Measurements from ENCODE around the gene TMEM131L. TPM values are rescaled to one million over a fixed set of nuclear protein-coding genes. Genes with fewer than 3 reads are reported as not detected.
"Not testable (repeated sequence)": the region's sequence is repeated elsewhere in the genome, so short reads cannot be mapped to it uniquely, and the experiment has no call there.

Gene TMEM131L
- total RNA-seq, 1 donor from 2014 or later, result 29.8 TPM

DNA sequence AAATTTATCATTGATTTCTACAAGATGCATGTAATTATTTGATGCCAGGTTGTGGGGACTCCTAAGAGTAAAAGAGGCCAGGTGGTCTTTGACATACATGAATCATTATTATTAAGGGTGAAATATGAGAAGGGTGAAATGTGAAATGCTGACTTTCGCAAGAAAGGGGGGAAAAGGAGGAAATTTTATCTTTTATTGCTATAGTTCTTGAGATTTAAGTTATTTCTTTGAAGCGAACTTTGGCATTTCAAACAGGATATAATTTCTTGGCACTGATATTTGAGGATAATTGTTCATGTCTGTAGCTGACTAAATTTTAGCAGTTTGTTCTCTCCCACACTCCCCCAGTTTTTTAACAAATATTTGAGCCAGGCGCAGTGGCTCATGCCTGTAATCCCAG is 80.1 kb downstream of the TMEM131L start:
- no peak for TF ChIP-seq CTCF (IDR thresholded peaks at IDR 0.05; ENCODE audit: unreplicated experiment)
- H3K27ac Mint-ChIP-seq (ENCODE audit: unreplicated experiment), result no peak overlapping the region
- H3K36me3 Mint-ChIP-seq (ENCODE audit: low read depth, unreplicated experiment), result peaks cover 4% of the 10 kb centered on the region
- H3K4me1 Mint-ChIP-seq (ENCODE audit: unreplicated experiment), result peaks cover 6% of the 10 kb centered on the region
- DNase-seq (ENCODE audit: low spot score), result no peak
- no peak overlapping the region for H3K4me3 Mint-ChIP-seq (ENCODE audit: unreplicated experiment)
- no peaks in the 10 kb centered on the region for H3K9me3 Mint-ChIP-seq (ENCODE audit: unreplicated experiment)
- peaks cover 2% of the 10 kb centered on the region for H3K27me3 Mint-ChIP-seq (ENCODE audit: unreplicated experiment)

GRCh38 chr4:153547520-153547919 is 81.4 kb downstream of the TMEM131L start:
- H3K4me3 Mint-ChIP-seq (ENCODE audit: unreplicated experiment), result no peak overlapping the region
- H3K4me1 Mint-ChIP-seq (ENCODE audit: unreplicated experiment), result peaks cover 3% of the 10 kb centered on the region
- no peak overlapping the region for H3K27ac Mint-ChIP-seq (ENCODE audit: unreplicated experiment)
- DNase-seq (ENCODE audit: low spot score), result no peak
- H3K36me3 Mint-ChIP-seq (ENCODE audit: low read depth, unreplicated experiment), result no peaks in the 10 kb centered on the region
- peaks cover 2% of the 10 kb centered on the region for H3K27me3 Mint-ChIP-seq (ENCODE audit: unreplicated experiment)
- TF ChIP-seq CTCF (IDR thresholded peaks at IDR 0.05; ENCODE audit: unreplicated experiment), result no peak
- no peaks in the 10 kb centered on the region for H3K9me3 Mint-ChIP-seq (ENCODE audit: unreplicated experiment)

GRCh38 chr4:153548907-153549306 is 82.7 kb downstream of the TMEM131L start:
- H3K4me1 Mint-ChIP-seq (ENCODE audit: unreplicated experiment); H3K36me3 Mint-ChIP-seq (ENCODE audit: low read depth, unreplicated experiment); H3K4me3 Mint-ChIP-seq (ENCODE audit: unreplicated experiment); DNase-seq (ENCODE audit: low spot score); H3K9me3 Mint-ChIP-seq (ENCODE audit: unreplicated experiment); H3K27me3 Mint-ChIP-seq (ENCODE audit: unreplicated experiment); H3K27ac Mint-ChIP-seq (ENCODE audit: unreplicated experiment): not testable (repeated sequence)

GRCh38 chr4:153549405-153549804 is 83.2 kb downstream of the TMEM131L start:
- Mint-ChIP-seq H3K27ac (ENCODE audit: unreplicated experiment) (no peak overlapping the region), H3K4me3 (ENCODE audit: unreplicated experiment) (no peak overlapping the region), H3K4me1 (ENCODE audit: unreplicated experiment) (peaks cover 3% of the 10 kb centered on the region), H3K27me3 (ENCODE audit: unreplicated experiment) (peaks cover 2% of the 10 kb centered on the region), H3K36me3 (ENCODE audit: low read depth, unreplicated experiment) (no peaks in the 10 kb centered on the region), H3K9me3 (ENCODE audit: unreplicated experiment) (no peaks in the 10 kb centered on the region)
- TF ChIP-seq CTCF (IDR thresholded peaks at IDR 0.05; ENCODE audit: unreplicated experiment), result no peak
- DNase-seq (ENCODE audit: low spot score), result no peak

GRCh38 chr4:153553155-153553818 is 87.1 kb downstream of the TMEM131L start:
- no peak for TF ChIP-seq CTCF (IDR thresholded peaks at IDR 0.05; ENCODE audit: unreplicated experiment)
- no peak overlapping the region for H3K27ac Mint-ChIP-seq (ENCODE audit: unreplicated experiment)
- no peak for DNase-seq (ENCODE audit: low spot score)
- H3K27me3 Mint-ChIP-seq (ENCODE audit: unreplicated experiment), result peaks cover 2% of the 10 kb centered on the region
- no peak overlapping the region for H3K4me3 Mint-ChIP-seq (ENCODE audit: unreplicated experiment)
- no peaks in the 10 kb centered on the region for H3K9me3 Mint-ChIP-seq (ENCODE audit: unreplicated experiment)
- H3K36me3 Mint-ChIP-seq (ENCODE audit: low read depth, unreplicated experiment), result peaks cover 9% of the 10 kb centered on the region
- no peaks in the 10 kb centered on the region for H3K4me1 Mint-ChIP-seq (ENCODE audit: unreplicated experiment)

Measured in endothelial cell (in vitro differentiated cells).